ENCODE data around the gene ATF2.

ATF2 gene

GRCh38 chr2:175076272-175076671, 91.7 kb downstream of the ATF2 start:
- TF ChIP-seq FOXP2 (optimal IDR thresholded peaks at IDR 0.05; ENCODE audit: borderline replicate concordance, extremely low read depth, extremely low read length, insufficient read depth) (no peak), TAF1 (IDR thresholded peaks at IDR 0.05; ENCODE audit: borderline replicate concordance, insufficient read depth, low read length) (no peak), POLR2AphosphoS5 (IDR thresholded peaks at IDR 0.05; ENCODE audit: low read depth, low read length) (no peak), REST (IDR thresholded peaks at IDR 0.05; ENCODE audit: insufficient read depth in 1 of 2, low read depth in 2 of 2, low read length in 2 of 2) (no peak), SIN3A (IDR thresholded peaks at IDR 0.05; ENCODE audit: borderline replicate concordance, insufficient read depth, low read length) (no peak)

- TF ChIP-seq REST (IDR thresholded peaks at IDR 0.05; ENCODE audit: insufficient read depth in 1 of 2, low read depth in 2 of 2, low read length in 2 of 2) (no peak), TAF1 (IDR thresholded peaks at IDR 0.05; ENCODE audit: borderline replicate concordance, insufficient read depth, low read length) (no peak), POLR2AphosphoS5 (IDR thresholded peaks at IDR 0.05; ENCODE audit: low read depth, low read length) (no peak), SIN3A (IDR thresholded peaks at IDR 0.05; ENCODE audit: borderline replicate concordance, insufficient read depth, low read length) (no peak), FOXP2 (optimal IDR thresholded peaks at IDR 0.05; ENCODE audit: borderline replicate concordance, extremely low read depth, extremely low read length, insufficient read depth) (no peak)
Measured at GRCh38 chr2:175074478-175074877, 93.5 kb downstream of the ATF2 start.

GRCh38 chr2:175068534-175068933, 99.5 kb downstream of the ATF2 start:
- TF ChIP-seq FOXP2 (optimal IDR thresholded peaks at IDR 0.05; ENCODE audit: borderline replicate concordance, extremely low read depth, extremely low read length, insufficient read depth): no peak
- TF ChIP-seq SIN3A (IDR thresholded peaks at IDR 0.05; ENCODE audit: borderline replicate concordance, insufficient read depth, low read length): no peak
- no peak for TF ChIP-seq TAF1 (IDR thresholded peaks at IDR 0.05; ENCODE audit: borderline replicate concordance, insufficient read depth, low read length)
- TF ChIP-seq REST (IDR thresholded peaks at IDR 0.05; ENCODE audit: insufficient read depth in 1 of 2, low read depth in 2 of 2, low read length in 2 of 2): no peak
- no peak for TF ChIP-seq POLR2AphosphoS5 (IDR thresholded peaks at IDR 0.05; ENCODE audit: low read depth, low read length)

- no peak for TF ChIP-seq FOXP2 (optimal IDR thresholded peaks at IDR 0.05; ENCODE audit: borderline replicate concordance, extremely low read depth, extremely low read length, insufficient read depth)
- no peak for TF ChIP-seq POLR2AphosphoS5 (IDR thresholded peaks at IDR 0.05; ENCODE audit: low read depth, low read length)
- TF ChIP-seq REST (IDR thresholded peaks at IDR 0.05; ENCODE audit: insufficient read depth in 1 of 2, low read depth in 2 of 2, low read length in 2 of 2): no peak
- TF ChIP-seq SIN3A (IDR thresholded peaks at IDR 0.05; ENCODE audit: borderline replicate concordance, insufficient read depth, low read length): no peak
- TF ChIP-seq TAF1 (IDR thresholded peaks at IDR 0.05; ENCODE audit: borderline replicate concordance, insufficient read depth, low read length): no peak
Measured at GRCh38 chr2:175066411-175066810, 101.6 kb downstream of the ATF2 start.

GRCh38 chr2:175064797-175065196, 103.2 kb downstream of the ATF2 start:
- TF ChIP-seq REST (IDR thresholded peaks at IDR 0.05; ENCODE audit: insufficient read depth in 1 of 2, low read depth in 2 of 2, low read length in 2 of 2) (no peak), SIN3A (IDR thresholded peaks at IDR 0.05; ENCODE audit: borderline replicate concordance, insufficient read depth, low read length) (no peak), FOXP2 (optimal IDR thresholded peaks at IDR 0.05; ENCODE audit: borderline replicate concordance, extremely low read depth, extremely low read length, insufficient read depth) (no peak)

Data from PFSK-1 (cell line).